ENCODE measurements around the gene ERAS.

DNA sequence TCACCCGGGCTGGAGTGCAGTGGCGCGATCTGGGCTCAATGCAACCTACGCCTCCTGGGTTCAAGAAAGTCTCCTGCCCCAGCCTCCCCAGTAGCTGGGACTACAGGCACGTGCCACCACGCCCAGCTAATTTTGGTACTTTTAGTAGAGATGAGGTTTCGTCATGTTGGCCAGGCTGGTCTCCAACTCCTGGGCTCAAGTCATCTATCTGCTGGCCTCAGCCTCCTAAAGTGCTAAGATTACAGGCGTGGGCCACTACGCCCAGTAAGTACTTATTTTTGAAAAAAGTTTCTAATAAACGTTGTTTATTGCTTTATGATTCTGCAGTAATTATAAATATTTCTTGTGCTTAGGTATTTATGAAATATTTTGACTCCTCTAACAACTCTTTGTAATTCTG lies 13.4 kb downstream of the ERAS start:
- no peak for TF ChIP-seq BHLHE40 (IDR thresholded peaks at IDR 0.05; ENCODE audit: borderline replicate concordance)
- TF ChIP-seq L3MBTL2 (conservative IDR thresholded peaks at IDR 0.05), result no peak
- no peak for TF ChIP-seq SUZ12 (IDR thresholded peaks at IDR 0.05)
- TF ChIP-seq SP1 (IDR thresholded peaks at IDR 0.05), result no peak
- TF ChIP-seq ZNF384 (IDR thresholded peaks at IDR 0.05), result no peak
- no peak for TF ChIP-seq TARDBP (IDR thresholded peaks at IDR 0.05)
